Activated CD8-positive, alpha-beta T cell treated with anti-CD3 and anti-CD28 coated beads for 36 hours (primary cell): ENCODE results near the gene SOBP. TPM values are rescaled to one million over a fixed set of nuclear protein-coding genes. Genes with fewer than 3 reads are reported as not detected.

Source experiments
- ATAC-seq: fragments of 200-7000 bp; cut with Tn5 transposase; one replicate; pipeline ENCODE4 v1.10.0; 2021; ENCODE audit warnings: mild to moderate bottlenecking, moderate library complexity
- CTCF ChIA-PET: fragments of 350-600 bp; sonication (Branson Sonifier 250); formaldehyde crosslinking; loops from one replicate; lab custom pipeline; 2021; ENCODE audit warnings: antibody characterized with exemption; lab: Charles Lee
- POLR2A ChIA-PET: fragments of 350-600 bp; sonication (Branson Sonifier 250); formaldehyde crosslinking; loops from one replicate; lab custom pipeline; 2021; ENCODE audit warnings: antibody characterized with exemption; lab: Charles Lee
- DNase-seq: peaks from one replicate; pipeline ENCODE4 v3.0.0-alpha.2; 2020
- H3K27ac Mint-ChIP-seq: one replicate; pipeline ENCODE4 v1.8.0; 2021; ENCODE audit warnings: mild to moderate bottlenecking, mixed read lengths
- H3K27me3 Mint-ChIP-seq: one replicate; pipeline ENCODE4 v1.8.0; 2021; ENCODE audit warnings: mixed read lengths
- H3K36me3 Mint-ChIP-seq: one replicate; pipeline ENCODE4 v1.8.0; 2021; ENCODE audit warnings: low read depth, mixed read lengths
- H3K4me1 Mint-ChIP-seq: one replicate; pipeline ENCODE4 v1.8.0; 2021; ENCODE audit warnings: low read depth, mixed read lengths
- H3K4me3 Mint-ChIP-seq: one replicate; pipeline ENCODE4 v1.8.0; 2021; ENCODE audit warnings: mild to moderate bottlenecking, moderate library complexity, mixed read lengths
- H3K9me3 Mint-ChIP-seq: one replicate; pipeline ENCODE4 v1.8.0; 2021; ENCODE audit warnings: mixed read lengths
- CTCF ChIP-seq: fragments of 200-600 bp; IDR thresholded peaks from one replicate; pipeline ENCODE4 v1.8.0; 2022; ENCODE audit warnings: antibody characterized with exemption, mild to moderate bottlenecking
- intact Hi-C: fragments of 100-400 bp; cut with micrococcal nuclease; formaldehyde crosslinking; loops from one replicate; pipeline ENCODE4 v1.10.0; 2022
- total RNA-seq, 2 experiments: library from RNA; stranded (reverse); gene quantifications; one replicate each; pipeline ENCODE4 v1.2.3, GENCODE V29; 2021

Gene SOBP
- total RNA-seq, 2 experiments from 2014 or later: 0.77 to 1.1 TPM

- no peak for TF ChIP-seq CTCF
- Mint-ChIP-seq H3K4me3 (no peak overlapping the region), H3K27me3 (peaks cover 18% of the 10 kb centered on the region), H3K36me3 (no peaks in the 10 kb centered on the region), H3K9me3 (no peaks in the 10 kb centered on the region), H3K4me1 (no peaks in the 10 kb centered on the region), H3K27ac (no peak overlapping the region)
- ATAC-seq (no peak), DNase-seq (no peak)
- ChIA-PET POLR2A (interaction anchor here (0.8 to 1.0 kb wide), 2 partner anchors 36 to 458 kb away, joined by 3 read pairs; no protein-coding TSS in a partner anchor), CTCF (interaction anchor here (0.6 to 1.5 kb wide), 3 partner anchors 16 to 597 kb away, joined by 3 read pairs; no protein-coding TSS in a partner anchor)
- intact Hi-C loops: no loop called here
These were observed 151.2 kb downstream of the SOBP start for GRCh38 chr6:107641071-107641470.

GRCh38 chr6:107641500-107641941 is 151.6 kb downstream of the SOBP start:
- Mint-ChIP-seq H3K27ac (no peak overlapping the region), H3K9me3 (no peaks in the 10 kb centered on the region), H3K4me1 (no peaks in the 10 kb centered on the region), H3K36me3 (no peaks in the 10 kb centered on the region), H3K4me3 (no peak overlapping the region), H3K27me3 (peaks cover 14% of the 10 kb centered on the region)
- intact Hi-C loops: no loop called here
- DNase-seq (no peak), ATAC-seq (no peak)
- CTCF ChIA-PET: interaction anchor here (0.6 to 1.0 kb wide), 2 partner anchors 207 to 598 kb away, joined by 3 read pairs; no protein-coding TSS in a partner anchor
- no peak for TF ChIP-seq CTCF
- POLR2A ChIA-PET: interaction anchor here (0.8 to 1.0 kb wide), 2 partner anchors 36 to 459 kb away, joined by 3 read pairs; no protein-coding TSS in a partner anchor

- ATAC-seq (no peak), DNase-seq (no peak)
- Mint-ChIP-seq H3K27me3 (peaks cover 11% of the 10 kb centered on the region), H3K36me3 (no peaks in the 10 kb centered on the region), H3K4me1 (no peaks in the 10 kb centered on the region), H3K9me3 (no peaks in the 10 kb centered on the region), H3K4me3 (no peak overlapping the region), H3K27ac (no peak overlapping the region)
- intact Hi-C loops: no loop called here
- no peak for TF ChIP-seq CTCF
- ChIA-PET CTCF (interaction anchor here (0.7 to 1.3 kb wide), 2 partner anchors 32 to 54 kb away, joined by 3 to 6 read pairs; no protein-coding TSS in a partner anchor), POLR2A (no interaction called here)
These were observed 152.4 kb downstream of the SOBP start for GRCh38 chr6:107642095-107642860.

- Mint-ChIP-seq H3K27ac (no peak overlapping the region), H3K9me3 (no peaks in the 10 kb centered on the region), H3K4me1 (no peaks in the 10 kb centered on the region), H3K27me3 (peaks cover 6% of the 10 kb centered on the region), H3K4me3 (no peak overlapping the region), H3K36me3 (no peaks in the 10 kb centered on the region)
- ChIA-PET POLR2A (no interaction called here), CTCF (interaction anchor here (0.7 to 1.3 kb wide), 2 partner anchors 32 to 55 kb away, joined by 3 to 6 read pairs; no protein-coding TSS in a partner anchor)
- TF ChIP-seq CTCF: no peak
- ATAC-seq (no peak), DNase-seq (no peak)
- intact Hi-C loops: no loop called here
These were observed 153.0 kb downstream of the SOBP start for GRCh38 chr6:107642861-107643328.

GRCh38 chr6:107644513-107644912 is 154.6 kb downstream of the SOBP start:
- Mint-ChIP-seq H3K9me3 (no peaks in the 10 kb centered on the region), H3K4me1 (no peaks in the 10 kb centered on the region), H3K4me3 (no peak overlapping the region), H3K36me3 (no peaks in the 10 kb centered on the region), H3K27me3 (peaks cover 6% of the 10 kb centered on the region), H3K27ac (no peak overlapping the region)
- ChIA-PET CTCF (no interaction called here), POLR2A (no interaction called here)
- DNase-seq (no peak), ATAC-seq (no peak)
- TF ChIP-seq CTCF: no peak
- intact Hi-C loops: no loop called here
